Activated naive CD4-positive, alpha-beta T cell treated with anti-CD3 and anti-CD28 coated beads, Interleukin-2, amount 50 U/mL, for 72 hours (primary cell): ENCODE measurements around the gene ZNF296. TPM values are rescaled to one million over a fixed set of nuclear protein-coding genes. Genes with fewer than 3 reads are reported as not detected.
A peak's percentile ranks its signal among the peaks of the same experiment; 100 is the strongest.
"Not testable (repeated sequence)": the region's sequence is repeated elsewhere in the genome, so short reads cannot be mapped to it uniquely, and the experiment has no call there.

Experiments
- ATAC-seq, 2 donors: fragments of 150-1000 bp; cut with Tn5 transposase; 2 replicates each; pipeline ENCODE4 v1.10.0; 2021; ENCODE audit warnings: mild to moderate bottlenecking in 2 of 2, moderate library complexity in 2 of 2
- DNase-seq, 2 donors: peaks; one replicate each; pipeline ENCODE4 v3.0.0; 2021 to 2022; ENCODE audit warnings: low spot score in 2 of 2
- H3K27ac Mint-ChIP-seq, 2 donors: one replicate each; pipeline ENCODE4 v1.8.0; 2022; ENCODE audit warnings: mild to moderate bottlenecking in 2 of 2, mixed read lengths in 2 of 2
- H3K36me3 Mint-ChIP-seq, 2 donors: one replicate each; pipeline ENCODE4 v1.8.0; 2022; ENCODE audit warnings: mixed read lengths in 2 of 2
- H3K9me3 Mint-ChIP-seq, 2 donors: one replicate each; pipeline ENCODE4 v1.8.0; 2022; ENCODE audit warnings: mixed read lengths in 2 of 2
- total RNA-seq, 2 donors: library from RNA; stranded (reverse); gene quantifications; one replicate each; pipeline ENCODE4 v1.2.3, GENCODE V29; 2022

ZNF296 gene
- total RNA-seq, 2 donors from 2014 or later: 2.3 to 6.7 TPM

GRCh38 chr19:45107621-45108150 lies 31.4 kb upstream of the ZNF296 start:
- Mint-ChIP-seq H3K27ac (no peak overlapping the region), H3K9me3 (no peaks in the 10 kb centered on the region)
- no peak for ATAC-seq

GRCh38 chr19:45106363-45106762 lies 30.1 kb upstream of the ZNF296 start:
- not testable (repeated sequence) for DNase-seq, H3K9me3 Mint-ChIP-seq, H3K36me3 Mint-ChIP-seq, ATAC-seq, H3K27ac Mint-ChIP-seq

More at GRCh38 chr19:45107621-45108150, 31.4 kb upstream of the ZNF296 start:
- DNase-seq: no peak
- H3K36me3 Mint-ChIP-seq: no peaks in the 10 kb centered on the region

DNA sequence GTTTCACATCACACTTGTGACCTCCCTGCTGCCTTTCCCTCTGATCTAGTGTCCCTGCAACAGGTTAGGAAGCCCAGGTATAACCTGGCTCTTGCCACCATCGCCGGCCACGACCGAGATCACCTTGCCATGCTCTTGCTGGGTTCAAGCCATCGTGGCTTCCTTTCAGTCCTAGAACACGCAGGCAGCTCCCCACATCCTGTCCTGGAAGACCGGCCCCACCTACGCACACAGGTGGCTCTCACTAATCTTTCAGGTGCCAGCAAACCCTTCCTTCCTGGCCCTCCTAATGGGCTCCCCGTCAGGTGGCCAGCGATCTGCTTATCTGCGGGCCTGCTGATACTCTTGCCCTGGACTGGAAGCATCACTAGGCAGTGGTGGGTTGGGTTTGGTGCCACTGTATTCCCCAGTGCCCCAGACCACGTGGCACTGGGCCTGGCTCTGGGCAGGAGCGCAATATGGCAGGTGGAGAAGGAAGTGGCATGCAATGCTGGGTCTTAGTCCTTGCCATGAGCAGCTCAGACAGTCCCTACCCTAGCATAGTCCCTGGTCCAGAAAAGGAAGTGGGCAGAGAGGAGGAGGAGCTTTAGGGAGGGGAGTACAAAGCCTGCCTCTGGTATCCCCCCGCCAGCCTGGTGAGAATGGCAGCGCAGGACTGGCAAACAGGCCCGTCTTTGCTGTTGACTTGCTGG lies 28.5 kb upstream of the ZNF296 start:
- Mint-ChIP-seq H3K36me3 (no peaks in the 10 kb centered on the region), H3K9me3 (no peaks in the 10 kb centered on the region), H3K27ac (peak overlapping the region; percentile 66 to 80)
- ATAC-seq (peak in 1 of 2 donors; percentile 28), DNase-seq (no peak)

GRCh38 chr19:45103508-45104319 lies 27.4 kb upstream of the ZNF296 start:
- no peaks in the 10 kb centered on the region for H3K36me3 Mint-ChIP-seq
- no peak for DNase-seq
- peak; percentile 1 to 42 for ATAC-seq
- H3K9me3 Mint-ChIP-seq: no peaks in the 10 kb centered on the region
- peak overlapping the region in 1 of 2 donors; percentile 80 for H3K27ac Mint-ChIP-seq

DNA sequence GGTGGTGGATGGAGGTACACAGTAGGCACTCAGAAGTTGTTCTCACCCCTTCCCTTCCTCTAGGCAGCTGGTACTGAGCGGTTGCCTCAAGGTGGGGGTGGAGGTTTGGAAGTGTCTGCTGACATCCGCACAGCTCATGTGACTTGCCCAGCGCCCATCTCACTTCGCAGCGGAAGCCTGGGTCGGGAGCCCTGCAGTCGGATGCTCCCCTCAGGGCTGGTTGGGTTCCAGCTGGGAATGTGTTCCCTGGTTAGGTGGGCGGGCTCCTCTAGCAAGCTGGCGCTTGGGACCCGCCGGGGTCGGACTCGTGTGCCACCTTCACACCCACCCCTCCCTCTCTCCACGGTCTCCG lies 26.9 kb upstream of the ZNF296 start:
- peak; percentile 75 to 83 for ATAC-seq
- H3K27ac Mint-ChIP-seq: no peak overlapping the region

DNA sequence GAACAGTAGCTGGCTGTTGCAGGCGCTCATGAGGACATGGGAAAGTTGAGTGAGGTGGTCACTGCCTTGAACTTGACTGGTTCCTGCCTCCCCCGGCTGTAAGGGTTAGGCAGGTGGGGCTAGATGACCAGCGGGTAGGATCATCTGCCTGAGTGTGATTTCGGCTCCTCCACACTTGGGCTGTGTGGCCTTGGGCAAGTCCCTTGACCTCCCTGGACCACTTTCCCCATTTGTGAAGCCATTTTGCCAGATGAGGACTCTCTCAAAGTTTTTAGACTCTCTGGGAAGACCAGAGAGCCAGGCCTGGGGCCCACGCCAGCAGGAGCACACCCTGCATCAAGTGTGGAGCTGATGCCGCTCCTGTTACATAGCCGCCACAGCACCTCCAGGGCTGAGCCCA lies 26.2 kb upstream of the ZNF296 start:
- DNase-seq: no peak
- no peak for ATAC-seq
- Mint-ChIP-seq H3K27ac (no peak overlapping the region), H3K36me3 (no peaks in the 10 kb centered on the region), H3K9me3 (no peaks in the 10 kb centered on the region)

More for the DNA sequence above, 26.9 kb upstream of the ZNF296 start:
- H3K36me3 Mint-ChIP-seq: no peaks in the 10 kb centered on the region
- peak in 1 of 2 donors; percentile 40 for DNase-seq
- H3K9me3 Mint-ChIP-seq: no peaks in the 10 kb centered on the region

DNA sequence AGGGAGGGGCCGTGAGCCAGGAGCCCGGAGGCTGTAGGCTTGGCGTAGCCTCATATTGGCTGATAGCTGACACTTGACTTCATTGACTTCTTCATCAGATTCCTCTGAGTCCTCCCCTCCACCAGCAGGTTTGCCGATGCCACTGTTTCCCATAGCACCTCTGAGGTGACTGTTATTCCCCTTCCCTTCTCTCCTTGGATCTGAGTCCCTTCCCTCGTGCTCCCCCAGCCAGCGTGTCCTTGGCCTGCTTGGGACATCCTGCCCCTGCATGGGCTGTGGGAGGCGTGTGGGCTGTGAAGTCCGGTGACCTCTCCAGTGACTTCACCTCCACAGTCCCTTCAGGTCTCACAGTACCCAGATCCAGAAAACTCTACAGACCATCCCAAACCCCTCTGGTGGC lies 25.5 kb upstream of the ZNF296 start:
- Mint-ChIP-seq H3K36me3 (no peaks in the 10 kb centered on the region), H3K27ac (peak overlapping the region in 1 of 2 donors; percentile 19), H3K9me3 (no peaks in the 10 kb centered on the region)
- ATAC-seq (no peak), DNase-seq (no peak)

- Mint-ChIP-seq H3K36me3 (no peaks in the 10 kb centered on the region), H3K27ac (peak overlapping the region; percentile 0 to 5), H3K9me3 (no peaks in the 10 kb centered on the region)
- ATAC-seq (no peak), DNase-seq (no peak)
Observed at GRCh38 chr19:45100846-45101252, 24.6 kb upstream of the ZNF296 start.

DNA sequence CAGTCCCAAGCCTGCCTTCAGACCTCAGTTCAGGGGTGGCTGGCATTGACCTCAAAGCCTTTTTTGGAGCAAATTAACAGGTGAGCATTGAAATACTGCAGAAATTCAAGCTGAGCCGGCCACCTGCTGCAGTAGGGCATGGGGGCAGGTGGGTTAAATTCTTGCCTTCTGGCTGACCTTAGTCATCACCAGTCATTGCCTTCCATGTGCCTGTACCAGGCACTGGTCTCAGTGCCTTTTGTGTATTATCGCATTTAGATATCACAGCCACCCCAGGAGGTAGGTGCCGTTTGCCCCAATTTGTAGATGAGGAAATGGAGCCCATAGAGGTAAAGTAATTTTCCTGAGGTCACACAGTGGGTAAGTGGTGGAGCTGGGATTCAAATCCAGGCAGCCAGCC lies 23.9 kb upstream of the ZNF296 start:
- ATAC-seq (no peak), DNase-seq (no peak)
- Mint-ChIP-seq H3K27ac (peak overlapping the region in 1 of 2 donors; percentile 0), H3K9me3 (no peaks in the 10 kb centered on the region), H3K36me3 (no peaks in the 10 kb centered on the region)

DNA sequence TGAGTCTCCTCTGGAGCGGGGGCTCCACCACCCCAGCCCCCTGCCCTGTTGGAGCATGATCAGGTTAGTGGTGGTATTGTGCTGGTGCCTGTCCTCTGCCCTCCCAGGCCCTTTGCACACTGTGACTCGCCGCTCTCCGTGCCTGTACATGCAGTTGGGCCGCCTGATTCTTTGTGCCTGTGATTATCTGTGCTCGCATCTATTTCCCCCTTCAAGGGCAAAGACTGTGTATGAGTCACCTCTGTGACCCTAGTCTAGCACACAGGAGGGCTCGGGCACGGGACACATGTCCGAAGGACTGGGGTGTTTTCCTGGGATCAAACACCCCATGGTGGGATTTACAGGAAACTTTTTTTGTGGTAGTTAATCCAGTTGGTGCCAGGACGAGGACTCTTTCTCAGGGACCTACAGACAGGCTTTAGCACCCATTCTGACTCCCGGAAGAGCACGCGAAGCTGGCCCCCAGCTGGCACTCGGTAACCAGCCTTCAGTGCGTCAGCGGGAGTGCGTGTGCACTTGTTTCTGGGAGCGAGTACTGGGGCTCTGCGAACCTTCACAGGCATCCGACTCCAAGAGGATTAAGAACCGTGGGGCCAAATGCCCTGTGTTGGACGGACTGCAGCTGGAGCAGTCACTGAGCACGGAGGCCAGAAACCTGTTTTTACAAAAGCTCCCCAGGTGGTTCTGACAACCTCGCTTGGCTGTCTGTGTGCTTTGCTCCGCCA lies 23.4 kb upstream of the ZNF296 start:
- no peaks in the 10 kb centered on the region for H3K9me3 Mint-ChIP-seq
- ATAC-seq (no peak), DNase-seq (no peak)
- no peaks in the 10 kb centered on the region for H3K36me3 Mint-ChIP-seq
- H3K27ac Mint-ChIP-seq: no peak overlapping the region

GRCh38 chr19:45098521-45099466 lies 22.5 kb upstream of the ZNF296 start:
- H3K27ac Mint-ChIP-seq: no peak overlapping the region
- ATAC-seq (no peak), DNase-seq (no peak)
- no peaks in the 10 kb centered on the region for H3K9me3 Mint-ChIP-seq
- peaks cover 3 to 4% of the 10 kb centered on the region in 2 donors for H3K36me3 Mint-ChIP-seq

DNA sequence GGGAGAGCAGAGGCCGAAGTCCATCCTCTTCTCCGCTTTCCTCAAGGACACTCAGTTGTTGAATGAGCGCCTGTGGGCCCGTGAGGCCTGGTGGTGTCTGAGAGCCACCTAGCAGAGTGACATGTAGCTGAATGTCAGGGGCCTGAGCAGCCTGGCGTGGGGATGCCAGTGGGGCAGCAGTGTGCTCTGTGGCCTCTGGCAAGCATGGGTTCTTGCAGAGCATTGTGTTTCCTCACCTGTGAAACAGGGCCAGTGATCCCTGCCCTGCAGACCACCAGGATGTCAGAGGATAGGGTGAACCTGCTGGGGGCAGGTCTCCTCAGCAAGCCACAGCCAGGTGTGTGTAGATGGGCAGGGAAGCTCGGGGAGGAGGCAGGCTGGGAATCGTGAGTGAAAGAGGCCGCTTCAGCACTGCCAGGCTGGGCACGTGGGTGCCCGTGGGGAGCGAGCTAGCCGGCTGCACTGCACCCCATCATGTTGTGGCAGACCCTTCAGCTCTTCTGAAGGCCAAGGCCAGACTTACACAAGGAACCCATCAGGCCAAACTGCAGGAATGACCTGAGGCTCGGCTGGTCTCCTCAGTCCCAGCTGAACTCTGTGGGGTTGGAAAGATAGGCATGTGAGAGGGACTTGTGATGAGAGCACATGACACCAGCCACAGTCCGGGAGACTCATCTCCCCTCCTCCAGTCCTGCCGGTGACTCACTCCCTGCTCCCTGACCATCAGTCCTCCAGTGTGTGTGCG lies 21.7 kb upstream of the ZNF296 start:
- Mint-ChIP-seq H3K9me3 (no peaks in the 10 kb centered on the region), H3K36me3 (peaks cover 8% of the 10 kb centered on the region in 2 donors), H3K27ac (peak overlapping the region; percentile 60 to 92)
- ATAC-seq (peak in 1 of 2 donors; percentile 35), DNase-seq (no peak)

DNA sequence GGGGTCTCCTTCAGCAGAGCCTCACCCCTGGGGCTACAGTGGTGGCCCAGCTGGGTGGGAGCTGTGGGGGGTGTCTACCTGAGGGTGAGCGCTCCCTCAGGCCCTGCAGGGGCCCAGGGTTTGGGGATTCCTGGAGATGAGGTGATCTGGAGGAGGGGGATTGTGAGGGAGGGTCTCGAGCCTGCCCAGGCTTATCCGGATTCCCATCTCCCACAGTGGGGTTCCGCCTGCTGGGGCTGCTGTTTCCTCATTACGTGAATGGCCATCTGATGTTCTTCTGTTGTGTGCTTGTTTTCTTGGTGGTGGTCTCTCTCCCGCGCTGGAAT lies 21.1 kb upstream of the ZNF296 start:
- DNase-seq (no peak), ATAC-seq (no peak)
- H3K27ac Mint-ChIP-seq: peak overlapping the region; percentile 60 to 92
- no peaks in the 10 kb centered on the region for H3K9me3 Mint-ChIP-seq
- peaks cover 8% of the 10 kb centered on the region in 2 donors for H3K36me3 Mint-ChIP-seq

GRCh38 chr19:45096700-45097099 lies 20.4 kb upstream of the ZNF296 start:
- H3K9me3 Mint-ChIP-seq: no peaks in the 10 kb centered on the region
- ATAC-seq (no peak), DNase-seq (no peak)
- H3K36me3 Mint-ChIP-seq: peaks cover 8 to 9% of the 10 kb centered on the region in 2 donors
- peak overlapping the region; percentile 60 to 63 for H3K27ac Mint-ChIP-seq
